GM12878 (cell line): ENCODE data around the gene PPP1R2C.

ENCODE experiments used
- BCL11A ChIP-seq: IDR thresholded peaks from 2 replicates; pipeline ENCODE4 v1.6.1; 2011; ENCODE audit warnings: low read depth, low read length
- CBX5 ChIP-seq: sonication (generic); IDR thresholded peaks from 2 replicates; pipeline ENCODE4 v1.6.1; 2016; ENCODE audit warnings: low read depth, moderate library complexity, mild to moderate bottlenecking, inconsistent platforms
- POLR2AphosphoS2 ChIP-seq: IDR thresholded peaks from 2 replicates; pipeline ENCODE4 v1.6.1; 2011; ENCODE audit warnings: low read depth, mild to moderate bottlenecking, low read length, improper control_type of control experiment, moderate library complexity
- TAF1 ChIP-seq: IDR thresholded peaks from 2 replicates; pipeline ENCODE4 v1.6.1; 2011; ENCODE audit warnings: mild to moderate bottlenecking, low read depth, low read length, borderline replicate concordance

DNA sequence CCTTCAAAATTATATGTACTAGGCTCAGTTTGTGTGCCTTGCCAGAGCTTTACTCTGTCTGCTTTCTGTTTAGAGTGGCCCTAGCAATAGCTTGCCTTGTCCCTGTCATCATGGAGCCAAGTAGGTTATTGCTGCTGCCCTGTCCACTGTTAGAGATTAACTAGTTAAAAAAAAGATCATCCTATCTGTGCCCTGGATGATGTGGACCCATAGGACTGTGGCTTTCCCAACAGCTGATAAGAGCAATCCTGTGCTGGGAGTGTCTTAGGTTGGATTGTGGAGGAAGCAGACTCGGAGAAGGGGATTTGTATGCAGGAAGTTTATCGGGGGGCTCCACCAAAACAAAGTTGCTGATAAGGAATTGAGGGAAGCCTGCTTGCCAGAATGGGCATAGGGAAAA is 23.8 kb downstream of the PPP1R2C start:
- no peak for TF ChIP-seq CBX5
- no peak for TF ChIP-seq BCL11A
- TF ChIP-seq POLR2AphosphoS2, result no peak
- no peak for TF ChIP-seq TAF1
